Mesothelial cell of epicardium (in vitro differentiated cells): ENCODE data around the gene FOXJ3. TPM values are rescaled to one million over a fixed set of nuclear protein-coding genes. Genes with fewer than 3 reads are reported as not detected.

ENCODE experiments used
- DNase-seq, 2 experiments: peaks; one replicate each; pipeline ENCODE4 v3.0.0; 2021; ENCODE audit warnings: low spot score in 2 of 2; ENCODE audit not compliant: unreplicated experiment in 2 of 2
- H3K27ac Mint-ChIP-seq: 2 replicates; pipeline ENCODE4 v1.8.0; 2021; ENCODE audit warnings: mixed read lengths
- H3K27me3 Mint-ChIP-seq: 2 replicates; pipeline ENCODE4 v1.8.0; 2021; ENCODE audit warnings: low read depth, mixed read lengths
- H3K36me3 Mint-ChIP-seq: 2 replicates; pipeline ENCODE4 v1.8.0; 2021; ENCODE audit warnings: mixed read lengths
- H3K4me1 Mint-ChIP-seq: 2 replicates; pipeline ENCODE4 v1.8.0; 2021; ENCODE audit warnings: mixed read lengths
- H3K4me3 Mint-ChIP-seq: 2 replicates; pipeline ENCODE4 v1.8.0; 2021; ENCODE audit warnings: mild to moderate bottlenecking, moderate library complexity, mixed read lengths
- H3K9me3 Mint-ChIP-seq: 2 replicates; pipeline ENCODE4 v1.8.0; 2021; ENCODE audit warnings: mixed read lengths
- total RNA-seq: library from RNA; stranded (reverse); gene quantifications from 3 replicates; pipeline ENCODE4 v1.2.1, GENCODE V29; 2021
- TF ChIP-seq, protein P1 (sequence below): fragments of 200-600 bp; sonication (generic); IDR thresholded peaks from one replicate; pipeline ENCODE4 v1.5.0; 2021; ENCODE audit warnings: antibody characterized with exemption; ENCODE audit not compliant: unreplicated experiment

FOXJ3 gene
- total RNA-seq, 1 donor from 2014 or later, result 79.7 TPM

DNA sequence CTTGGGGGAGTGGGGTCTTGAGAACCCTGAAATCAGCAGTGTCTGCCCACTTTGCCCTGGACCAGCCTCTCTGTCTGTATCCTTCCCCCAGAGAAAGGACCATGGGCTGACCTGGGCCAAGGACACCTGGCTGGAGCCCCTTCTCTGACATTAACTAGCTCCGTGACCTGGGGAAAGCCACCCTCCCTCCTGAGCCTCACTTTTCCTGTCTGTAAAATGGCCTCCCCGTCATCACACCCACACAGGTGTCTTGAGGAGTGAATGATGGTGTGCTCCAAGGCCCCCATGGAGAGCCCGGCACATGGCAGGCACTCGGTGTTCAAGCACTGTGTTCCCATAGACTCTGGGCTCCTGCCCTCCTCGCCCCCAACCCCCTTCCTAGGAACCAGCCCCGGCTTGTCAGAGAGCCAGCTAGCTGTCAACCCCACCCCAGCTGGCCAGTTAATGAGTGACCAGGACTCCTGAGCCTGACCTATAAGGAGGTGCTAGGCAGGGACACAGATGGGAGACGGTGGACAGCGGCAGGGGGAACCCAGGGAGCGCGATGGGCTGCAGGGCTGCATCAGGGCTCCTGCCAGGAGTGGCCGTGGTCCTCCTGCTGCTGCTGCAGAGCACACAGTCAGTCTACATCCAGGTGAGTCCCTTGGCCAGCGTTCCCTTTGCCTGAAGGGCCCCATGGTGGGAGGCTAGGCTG, 182.0 kb downstream of the FOXJ3 start, which contains the start of gene GUCA2B:
GUCA2B (plus strand) TSS at position 504 of the 694 bp plus-strand sequence; CDS start at position 545, 41 bp downstream.
- Mint-ChIP-seq H3K27ac (no peak within 1 kb of the TSS), H3K36me3 (no peaks in the 10 kb centered on the region), H3K4me3 (no peak within 1 kb of the TSS), H3K27me3 (peaks cover 23% of the 10 kb centered on the region), H3K9me3 (peaks cover 3% of the 10 kb centered on the region), H3K4me1 (no peaks in the 10 kb centered on the region)
- DNase-seq, result no peak
- TF ChIP-seq, protein P1, sequence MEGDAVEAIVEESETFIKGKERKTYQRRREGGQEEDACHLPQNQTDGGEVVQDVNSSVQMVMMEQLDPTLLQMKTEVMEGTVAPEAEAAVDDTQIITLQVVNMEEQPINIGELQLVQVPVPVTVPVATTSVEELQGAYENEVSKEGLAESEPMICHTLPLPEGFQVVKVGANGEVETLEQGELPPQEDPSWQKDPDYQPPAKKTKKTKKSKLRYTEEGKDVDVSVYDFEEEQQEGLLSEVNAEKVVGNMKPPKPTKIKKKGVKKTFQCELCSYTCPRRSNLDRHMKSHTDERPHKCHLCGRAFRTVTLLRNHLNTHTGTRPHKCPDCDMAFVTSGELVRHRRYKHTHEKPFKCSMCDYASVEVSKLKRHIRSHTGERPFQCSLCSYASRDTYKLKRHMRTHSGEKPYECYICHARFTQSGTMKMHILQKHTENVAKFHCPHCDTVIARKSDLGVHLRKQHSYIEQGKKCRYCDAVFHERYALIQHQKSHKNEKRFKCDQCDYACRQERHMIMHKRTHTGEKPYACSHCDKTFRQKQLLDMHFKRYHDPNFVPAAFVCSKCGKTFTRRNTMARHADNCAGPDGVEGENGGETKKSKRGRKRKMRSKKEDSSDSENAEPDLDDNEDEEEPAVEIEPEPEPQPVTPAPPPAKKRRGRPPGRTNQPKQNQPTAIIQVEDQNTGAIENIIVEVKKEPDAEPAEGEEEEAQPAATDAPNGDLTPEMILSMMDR, result no peak

DNA sequence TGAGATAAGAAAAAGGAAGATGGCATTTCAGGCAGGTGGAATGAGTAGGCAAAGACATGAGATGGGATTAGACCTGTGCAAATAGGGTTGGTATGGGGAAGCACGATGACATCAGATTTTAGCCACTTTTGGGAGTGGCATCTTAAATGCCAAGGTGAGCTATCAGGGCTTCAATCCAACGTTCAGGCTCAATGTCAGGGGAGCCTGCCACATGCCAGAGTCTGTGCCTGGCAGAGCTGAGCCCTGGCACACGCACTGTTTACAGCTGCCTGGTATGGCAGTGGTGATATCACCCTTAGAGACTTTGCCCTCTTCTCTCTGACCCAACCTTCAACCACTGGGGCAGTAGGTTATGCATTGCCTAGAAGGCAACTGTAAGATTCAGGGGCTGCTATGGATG, 182.9 kb downstream of the FOXJ3 start:
- no peak overlapping the region for H3K27ac Mint-ChIP-seq
- TF ChIP-seq, protein P1, result no peak
- H3K4me1 Mint-ChIP-seq, result no peaks in the 10 kb centered on the region
- H3K9me3 Mint-ChIP-seq, result no peaks in the 10 kb centered on the region
- DNase-seq, result no peak
- no peak overlapping the region for H3K4me3 Mint-ChIP-seq
- no peaks in the 10 kb centered on the region for H3K36me3 Mint-ChIP-seq
- peaks cover 23% of the 10 kb centered on the region for H3K27me3 Mint-ChIP-seq

DNA sequence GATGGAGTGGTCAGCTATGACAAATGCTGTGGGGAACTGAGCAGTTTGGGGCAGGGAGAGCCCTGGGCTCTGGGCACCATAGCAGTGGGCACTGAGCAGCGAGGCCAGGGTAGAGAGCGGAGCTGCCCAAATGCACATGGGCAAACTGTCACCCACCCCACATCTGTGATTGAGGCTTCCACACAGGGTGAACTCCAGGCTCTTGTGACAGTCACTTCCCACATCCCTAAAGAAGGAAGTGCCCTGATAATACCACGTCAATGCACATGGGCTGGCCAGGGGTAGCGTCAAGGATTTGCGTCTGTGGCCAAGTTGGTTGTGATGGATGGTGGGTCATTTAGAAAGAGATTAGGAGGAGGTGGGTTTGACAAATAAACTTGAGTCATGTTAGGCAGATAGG, 184.4 kb downstream of the FOXJ3 start:
- Mint-ChIP-seq H3K27ac (no peak overlapping the region), H3K27me3 (peaks cover 23% of the 10 kb centered on the region), H3K4me3 (no peak overlapping the region), H3K9me3 (no peaks in the 10 kb centered on the region), H3K4me1 (no peaks in the 10 kb centered on the region), H3K36me3 (no peaks in the 10 kb centered on the region)
- no peak for DNase-seq
- TF ChIP-seq, protein P1, result no peak

DNA sequence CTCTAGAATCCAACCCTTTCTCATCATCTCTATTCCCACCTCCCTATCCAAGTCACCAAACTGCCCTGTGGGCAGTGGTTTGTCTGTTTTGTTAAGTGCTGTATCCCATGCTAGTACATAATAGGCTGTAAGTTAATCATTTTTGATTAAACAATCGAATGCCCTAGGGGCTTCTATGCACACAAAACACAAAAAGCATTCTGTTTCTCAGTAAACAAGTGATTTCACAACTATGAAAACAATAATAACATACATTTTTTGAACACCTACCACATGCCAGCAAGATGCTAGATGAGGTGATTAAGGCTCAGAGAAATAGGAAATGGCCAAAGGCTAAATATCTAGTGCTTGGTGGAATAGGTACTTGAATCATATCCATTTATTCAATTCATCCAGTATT, 186.9 kb downstream of the FOXJ3 start:
- TF ChIP-seq, protein P1, result no peak
- Mint-ChIP-seq H3K9me3 (no peaks in the 10 kb centered on the region), H3K4me1 (no peaks in the 10 kb centered on the region), H3K36me3 (no peaks in the 10 kb centered on the region), H3K27me3 (peaks cover 30% of the 10 kb centered on the region), H3K27ac (no peak overlapping the region), H3K4me3 (no peak overlapping the region)
- DNase-seq, result no peak

DNA sequence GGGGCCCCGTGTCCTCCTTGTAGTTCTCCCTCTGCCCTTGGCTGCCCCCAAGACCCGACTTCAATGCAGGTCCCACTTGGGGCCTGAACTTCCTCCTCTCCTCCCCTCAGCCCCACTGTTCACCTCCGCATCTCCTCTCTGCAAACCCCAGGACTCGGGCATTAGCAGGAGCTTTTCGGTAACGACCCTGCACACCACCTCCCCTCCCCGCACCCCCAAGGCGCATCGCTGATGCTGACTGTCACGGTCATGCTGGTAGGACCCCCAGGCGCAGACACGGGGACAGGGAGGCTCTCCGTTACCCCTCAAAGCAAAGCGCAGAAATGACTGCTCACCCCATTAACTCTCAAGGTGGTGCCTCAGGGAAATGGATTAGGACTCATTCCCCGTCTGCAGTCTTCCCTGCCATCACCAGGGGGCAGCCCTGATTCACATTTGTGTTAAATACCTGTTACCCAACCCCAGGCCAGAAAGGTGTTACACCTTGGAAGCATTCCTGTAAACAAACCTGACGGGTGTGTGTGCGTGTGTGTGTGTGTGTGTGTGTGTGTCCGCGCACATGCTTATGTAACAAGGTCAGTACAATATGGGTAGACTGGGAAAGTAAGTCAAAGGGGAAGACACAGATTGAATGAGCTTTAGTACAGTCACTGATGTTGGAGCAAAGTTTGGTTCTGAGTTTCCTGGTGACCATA, 188.3 kb downstream of the FOXJ3 start:
- Mint-ChIP-seq H3K27me3 (peaks cover 34% of the 10 kb centered on the region), H3K36me3 (no peaks in the 10 kb centered on the region), H3K4me1 (no peaks in the 10 kb centered on the region), H3K4me3 (no peak overlapping the region), H3K27ac (no peak overlapping the region), H3K9me3 (no peaks in the 10 kb centered on the region)
- DNase-seq, result peak in 1 of 2 experiments; percentile 82
- TF ChIP-seq, protein P1, result peak; percentile 73
